Endometrial microvascular endothelial cells (primary cell): ENCODE data around the gene YWHAG. TPM values are rescaled to one million over a fixed set of nuclear protein-coding genes. Genes with fewer than 3 reads are reported as not detected.
"Not testable (repeated sequence)": the region's sequence is repeated elsewhere in the genome, so short reads cannot be mapped to it uniquely, and the experiment has no call there.

ENCODE experiments used
- in situ Hi-C: cut with HindIII; loops from 2 replicates; pipeline ENCODE4 v1.10.0; 2017; ENCODE audit warnings: low sequenced_read_pairs, low pct_unique_long_range_greater_than_20kb; ENCODE audit errors: inconsistent ontology term
- total RNA-seq: library from RNA; depleted of rRNA; stranded (reverse); fragments of >200 nt; gene quantifications from one replicate; pipeline ENCODE4 v1.2.3, GENCODE V29; 2015; ENCODE audit errors: inconsistent ontology term

The YWHAG gene
- 91.2 TPM for total RNA-seq

- in situ Hi-C loops: no loop called here
These were observed at the start of gene YWHAG for GRCh38 chr7:76358481-76359110. YWHAG (minus strand) TSS chr7:76358991; CDS start chr7:76358808, 183 bp downstream.

DNA sequence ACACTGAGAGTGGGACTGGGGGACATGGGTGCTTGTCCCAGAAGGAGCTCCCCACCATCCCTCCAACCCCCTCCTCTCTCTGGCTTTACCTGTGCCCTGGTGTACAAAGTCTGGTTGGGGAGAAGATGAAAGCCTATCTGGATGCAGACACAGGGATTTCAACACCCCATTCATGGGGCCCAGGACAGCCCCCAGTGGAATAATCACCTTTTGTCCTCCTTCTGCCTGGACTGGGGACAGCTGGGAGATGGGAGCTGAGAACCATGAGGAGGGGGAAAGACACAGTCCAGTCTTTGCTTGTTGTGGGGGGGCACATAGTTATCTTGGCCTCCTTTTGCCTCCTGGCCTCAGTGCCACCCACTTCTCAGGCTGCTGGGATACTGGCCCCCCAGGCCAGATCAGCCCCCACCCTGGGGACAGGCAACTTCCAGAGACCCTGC is 49.4 kb upstream of the YWHAG start:
- in situ Hi-C loops: no loop called here

DNA sequence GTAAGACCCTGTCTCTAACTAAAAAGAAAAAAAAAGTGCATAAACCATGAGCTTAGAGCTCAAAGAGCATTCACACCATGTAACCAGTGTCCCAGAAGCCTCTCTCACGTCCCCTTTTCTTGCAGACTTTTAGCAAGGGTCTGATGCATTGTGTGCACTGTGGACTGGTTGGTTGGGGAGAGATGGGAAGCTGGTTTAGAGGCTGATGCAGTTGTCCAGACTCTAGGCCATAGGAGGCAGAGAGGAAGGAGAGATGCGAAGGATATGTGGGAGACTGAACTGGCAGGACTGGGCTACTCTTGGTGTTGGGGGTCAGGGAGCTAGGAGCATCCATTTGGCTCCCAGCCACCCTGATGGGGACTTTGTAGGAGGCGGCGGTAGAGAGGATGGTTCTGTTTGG is 48.9 kb upstream of the YWHAG start:
- in situ Hi-C loops: no loop called here

DNA sequence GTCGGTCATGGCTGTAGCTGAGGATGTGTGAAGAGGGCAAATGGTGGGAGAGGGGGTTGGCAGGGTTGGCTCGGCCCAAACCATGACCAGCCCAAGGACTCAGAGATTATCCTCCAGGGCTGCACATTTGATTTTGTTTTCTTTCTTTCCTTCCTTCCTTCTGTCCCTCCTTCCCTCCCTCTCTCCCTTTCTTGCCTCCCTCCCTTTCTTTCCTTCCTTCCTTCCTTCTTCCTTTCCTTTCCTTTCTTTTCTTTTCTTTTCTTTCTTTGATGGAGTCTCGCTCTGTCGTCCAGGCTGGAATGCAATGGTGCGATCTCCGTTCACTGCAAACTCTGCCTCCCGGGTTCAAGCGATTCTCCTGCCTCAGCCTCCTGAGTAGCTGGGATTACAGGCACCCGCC is 46.9 kb upstream of the YWHAG start:
- in situ Hi-C loops: no loop called here

- in situ Hi-C loops: no loop called here
These were observed 45.1 kb upstream of the YWHAG start for GRCh38 chr7:76403780-76404494.

DNA sequence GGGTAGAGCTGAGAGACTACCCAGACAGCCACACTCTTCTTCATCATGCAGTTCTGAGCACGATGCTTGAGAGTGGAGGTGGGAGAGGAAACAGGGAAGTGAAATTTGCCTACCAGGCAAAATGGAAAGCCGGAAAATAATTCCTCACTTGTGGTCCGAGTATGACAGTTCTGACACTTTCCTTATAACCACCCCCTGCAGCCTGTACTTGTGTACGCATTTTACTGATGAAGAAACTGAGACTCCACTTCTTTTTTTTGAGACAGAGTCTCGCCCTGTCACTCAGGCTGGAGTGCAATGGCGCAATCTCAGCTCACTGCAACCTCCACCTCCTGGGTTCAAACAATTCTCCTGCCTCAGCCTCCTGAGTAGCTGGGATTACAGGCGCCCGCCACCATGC is 44.3 kb upstream of the YWHAG start:
- in situ Hi-C loops: not testable (repeated sequence)

DNA sequence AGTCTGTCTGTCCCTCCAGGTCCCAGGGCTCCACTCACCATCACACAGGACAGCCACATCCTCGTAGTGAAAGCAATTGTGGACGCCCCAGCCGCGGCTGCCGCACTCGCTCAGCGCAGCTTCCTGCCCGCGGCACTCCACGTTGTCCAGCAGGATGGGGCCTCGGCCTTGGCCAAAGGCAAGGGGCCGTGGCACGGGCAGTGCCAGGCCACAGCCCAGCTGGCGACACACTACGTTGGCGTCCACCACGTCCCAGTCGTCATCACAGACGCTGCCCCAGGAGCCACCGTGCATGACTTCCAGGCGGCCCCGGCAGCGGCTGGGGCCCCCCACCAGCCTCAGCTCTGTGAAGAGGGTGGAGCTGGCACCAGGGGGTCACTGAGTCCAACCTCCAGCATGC is 41.5 kb upstream of the YWHAG start:
- in situ Hi-C loops: no loop called here

DNA sequence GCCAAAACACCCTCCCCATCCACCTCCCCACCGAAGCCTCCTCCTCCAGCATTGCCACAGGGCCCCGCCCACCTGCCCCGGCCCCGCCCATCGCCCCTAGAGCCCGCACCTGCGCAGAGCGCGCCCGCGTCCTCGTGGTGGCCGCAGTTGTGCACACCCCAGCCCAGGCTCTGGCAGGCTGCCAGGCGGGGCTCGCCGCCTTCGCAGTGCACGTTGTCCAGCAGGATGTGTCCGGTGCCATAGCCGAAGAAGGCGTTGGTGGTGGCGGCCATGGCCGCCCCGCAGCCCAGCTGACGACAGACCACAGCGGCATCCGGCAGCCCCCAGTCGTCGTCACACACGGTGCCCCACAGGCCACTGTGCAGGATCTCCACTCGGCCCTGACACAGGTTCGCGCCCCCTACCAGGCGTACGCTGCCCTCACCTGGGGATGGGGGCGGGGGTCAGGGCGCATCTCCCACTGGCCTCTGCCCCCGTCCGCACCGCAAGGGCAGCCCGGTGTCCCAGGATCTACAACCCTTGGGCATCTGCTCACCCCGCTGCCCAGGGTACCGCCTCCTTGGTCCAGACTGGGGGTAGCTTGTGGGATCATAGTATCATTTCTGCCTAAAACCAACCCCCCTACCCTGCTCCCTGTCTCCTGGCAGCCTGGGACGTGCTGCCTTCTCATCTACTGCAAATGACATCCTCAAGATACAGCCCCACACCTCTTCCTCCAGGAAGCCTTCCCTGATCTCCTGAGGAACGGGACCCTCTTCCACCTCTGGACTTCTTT is 38.8 kb upstream of the YWHAG start:
- in situ Hi-C loops: no loop called here

DNA sequence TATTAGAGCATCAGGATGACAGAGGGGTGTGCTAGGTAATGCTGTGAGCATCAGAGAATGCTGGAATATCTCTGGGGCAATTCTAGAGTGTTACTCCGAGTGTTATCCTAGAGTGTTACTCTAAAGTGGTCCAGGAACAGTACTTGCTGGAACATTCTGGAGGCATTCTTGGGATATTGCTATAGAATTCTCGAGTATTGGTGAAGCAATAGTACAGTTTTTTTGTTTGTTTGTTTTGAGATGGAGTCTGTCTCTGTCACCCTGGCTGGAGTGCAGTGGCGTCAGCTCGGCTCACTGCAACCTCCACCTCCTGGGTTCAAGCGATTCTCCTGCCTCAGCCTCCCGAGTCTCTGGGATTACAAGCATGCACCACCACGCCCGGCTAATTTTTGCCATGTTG is 38.1 kb upstream of the YWHAG start:
- in situ Hi-C loops: no loop called here

DNA sequence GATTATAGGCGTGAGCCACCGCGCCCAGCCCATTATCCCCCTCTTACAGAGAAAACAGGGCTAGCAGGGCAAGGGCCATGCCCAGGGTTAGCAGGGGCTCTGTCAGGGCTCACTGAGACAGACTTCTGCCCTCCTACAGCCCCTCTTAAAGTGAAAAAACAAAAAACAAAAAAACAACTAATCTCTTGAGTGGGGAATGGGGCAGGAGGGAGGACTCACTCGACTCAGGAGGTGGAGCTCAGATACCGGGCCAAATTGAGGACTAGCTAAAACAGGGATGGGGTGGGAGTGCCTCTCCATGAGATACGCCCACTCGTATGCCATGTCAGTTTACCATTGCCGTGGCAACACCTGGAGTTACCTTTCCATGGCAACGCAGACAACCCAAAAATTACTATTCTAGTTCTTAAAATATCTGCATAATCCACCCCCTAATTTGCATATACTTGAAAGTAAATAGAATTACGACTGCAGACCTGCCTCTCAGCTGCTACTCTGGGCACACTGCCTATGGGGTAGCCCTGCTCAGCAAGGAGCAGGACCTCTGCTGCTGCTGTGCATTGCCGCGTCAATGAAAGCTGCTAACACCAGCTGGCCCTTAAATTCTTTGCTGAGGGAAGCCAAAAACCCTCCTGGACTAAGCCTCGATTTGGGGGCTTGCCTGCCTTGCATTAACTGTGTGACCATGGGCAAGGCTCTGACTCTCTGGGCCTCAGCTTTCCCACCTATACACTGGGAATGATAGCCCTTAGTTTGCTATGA is 37.4 kb upstream of the YWHAG start:
- in situ Hi-C loops: no loop called here

GRCh38 chr7:76395605-76395964 is 36.8 kb upstream of the YWHAG start:
- in situ Hi-C loops: not testable (repeated sequence)

DNA sequence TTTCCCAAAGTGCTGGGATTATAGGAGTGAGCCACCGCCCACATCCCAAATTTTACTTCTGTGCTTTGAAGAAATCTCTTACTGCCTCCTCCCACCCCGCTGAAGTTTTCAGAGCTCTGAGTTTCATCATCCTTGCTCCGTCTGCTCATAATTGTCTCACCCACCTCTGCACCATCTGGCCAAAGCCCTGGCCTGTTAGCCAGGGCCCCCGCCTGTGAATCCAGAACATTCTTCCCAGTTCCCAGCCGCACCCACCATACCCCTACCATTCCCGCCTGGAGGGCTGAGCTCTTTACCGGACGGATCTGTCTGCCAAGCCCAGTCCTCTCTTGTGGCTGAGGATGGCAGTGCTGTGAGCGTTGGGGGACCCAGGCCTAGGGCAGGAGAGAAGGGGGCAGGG is 36.2 kb upstream of the YWHAG start:
- in situ Hi-C loops: no loop called here

DNA sequence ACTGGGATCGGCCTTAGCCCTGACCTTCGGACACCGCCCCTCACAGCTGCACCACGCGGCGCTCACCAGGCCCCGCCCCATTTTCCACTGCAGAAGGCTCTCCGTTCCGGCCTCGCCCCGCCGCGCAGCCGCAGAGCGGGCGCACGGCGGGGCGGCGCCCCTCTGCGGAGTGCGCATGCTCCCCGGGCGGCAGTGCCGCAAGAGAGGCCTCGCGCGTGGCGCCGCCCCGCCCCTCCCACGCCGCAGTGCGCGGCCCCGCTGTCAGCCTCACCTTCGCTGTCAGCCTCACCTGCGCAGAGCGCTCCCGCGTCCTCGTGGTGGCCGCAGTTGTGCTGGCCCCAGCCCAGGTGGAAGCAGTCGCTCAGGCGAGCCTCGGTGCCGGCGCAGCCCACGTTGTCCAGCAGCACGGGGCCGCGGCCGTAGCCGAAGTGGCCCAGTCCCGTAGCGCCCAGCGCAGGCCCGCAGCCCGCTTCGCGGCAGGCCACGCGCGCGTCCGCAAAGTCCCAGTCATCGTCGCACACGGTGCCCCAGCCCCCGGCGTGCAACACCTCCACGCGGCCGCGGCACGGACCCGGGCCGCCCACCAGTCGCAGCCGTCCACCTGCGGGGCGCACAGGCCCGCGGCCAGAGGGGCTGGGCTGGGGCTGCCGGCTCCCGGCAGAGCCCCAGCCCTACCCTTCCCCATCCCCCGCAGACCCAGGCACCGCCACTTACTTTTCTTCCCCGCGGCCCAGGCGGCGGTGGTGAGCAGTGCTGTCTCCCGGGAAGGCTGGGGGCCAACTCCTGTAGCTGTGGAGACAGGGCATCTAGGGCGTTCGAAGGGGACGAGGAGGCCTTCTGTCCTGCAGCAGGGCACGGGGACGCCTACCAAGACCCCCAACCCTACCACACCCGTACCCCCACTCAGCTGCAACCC is 34.6 kb upstream of the YWHAG start:
- in situ Hi-C loops: no loop called here

GRCh38 chr7:76392531-76393115 is 33.8 kb upstream of the YWHAG start:
- in situ Hi-C loops: no loop called here

DNA sequence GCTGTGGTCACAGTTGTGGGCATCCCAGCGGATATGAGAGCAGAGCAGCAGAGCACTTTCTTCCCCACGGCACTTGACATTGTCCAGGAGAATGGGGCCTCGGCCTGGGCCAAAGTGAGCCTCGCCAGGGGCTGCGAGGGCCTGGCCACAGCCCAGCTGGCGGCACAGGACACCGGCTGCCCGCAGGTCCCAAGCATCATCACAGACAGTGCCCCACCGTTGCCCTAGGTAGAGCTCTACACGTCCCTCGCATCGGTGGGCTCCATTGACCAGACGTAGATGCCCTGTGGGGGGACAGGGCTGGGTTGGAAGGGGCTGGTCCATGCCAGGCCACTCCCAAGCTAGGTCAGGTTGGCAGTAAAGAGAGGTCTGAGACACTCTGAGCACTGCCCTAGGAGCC is 31.3 kb upstream of the YWHAG start:
- in situ Hi-C loops: no loop called here

GRCh38 chr7:76387789-76388188 is 29.0 kb upstream of the YWHAG start:
- in situ Hi-C loops: not testable (repeated sequence)

GRCh38 chr7:76386691-76387260 is 28.0 kb upstream of the YWHAG start:
- in situ Hi-C loops: no loop called here
